SK-N-SH (cell line): ENCODE results near the gene HSPB7. TPM values are rescaled to one million over a fixed set of nuclear protein-coding genes. Genes with fewer than 3 reads are reported as not detected.

Experiments used
- CTCF ChIA-PET: fragments of 300-600, 350-600 bp; formaldehyde crosslinking; extraction: SDS; loops from one replicate; lab custom pipeline; 2021; lab: Yijun Ruan, JAX
- POLR2A ChIA-PET: fragments of 350-600 bp; sonication (Branson Sonifier 250); formaldehyde crosslinking; extraction: SDS; loops from one replicate; lab custom pipeline; 2020; ENCODE audit warnings: antibody characterized with exemption, inconsistent platforms; lab: Yijun Ruan, JAX
- DNase-seq: peaks from one replicate; pipeline ENCODE4 v3.0.0; 2012
- H2AFZ ChIP-seq: fragments of 200-600 bp; sonication (generic); 2 replicates; pipeline ENCODE4 v1.8.1; 2016; ENCODE audit warnings: antibody characterized with exemption, mild to moderate bottlenecking, low read depth
- H3F3A ChIP-seq: fragments of 200-600 bp; sonication (generic); replicated peaks from 2 replicates; pipeline ENCODE3; 2016; ENCODE audit warnings: antibody characterized with exemption, mild to moderate bottlenecking; ENCODE audit not compliant: insufficient read depth
- H3K27ac ChIP-seq, 2 experiments: fragments of 200-500 bp in 1 of 2; fragments of 200-600 bp in 1 of 2; sonication (Bioruptor generic) in 1 of 2; sonication (generic), shearing (Covaris generic) in 1 of 2; 2 replicates each; pipeline versions ENCODE4 v1.5.1 to v1.6.1; 2014 to 2016; ENCODE audit warnings: low read depth in 2 of 2, inconsistent platforms in 1 of 2, low read length in 1 of 2, mild to moderate bottlenecking in 1 of 2, mixed read lengths in 1 of 2
- H3K27me3 ChIP-seq: fragments of 200-600 bp; sonication (generic), shearing (Covaris generic); 2 replicates; pipeline ENCODE4 v1.6.1; 2016; ENCODE audit warnings: mixed run types; ENCODE audit not compliant: insufficient read depth
- H3K36me3 ChIP-seq, 2 experiments: fragments of 200-500 bp in 1 of 2; fragments of 200-600 bp in 1 of 2; sonication (Bioruptor generic) in 1 of 2; sonication (generic) in 1 of 2; replicated peaks in 1 of 2; 2 replicates each; pipeline versions ENCODE3 to v1.5.1; 2014 to 2016; ENCODE audit warnings: low read length in 1 of 2, mild to moderate bottlenecking in 1 of 2; ENCODE audit not compliant: insufficient read depth in 2 of 2, control insufficient read depth in 1 of 2
- H3K4me1 ChIP-seq, 2 experiments: fragments of 200-500 bp in 1 of 2; fragments of 200-600 bp in 1 of 2; sonication (Bioruptor generic) in 1 of 2; sonication (generic), shearing (Covaris generic) in 1 of 2; 2 replicates each; pipeline versions ENCODE4 v1.5.1 to v1.6.1; 2014 to 2016; ENCODE audit warnings: low read depth in 1 of 2, low read length in 1 of 2, mixed run types in 1 of 2; ENCODE audit not compliant: insufficient read depth in 2 of 2, control insufficient read depth in 1 of 2
- H3K4me2 ChIP-seq: fragments of 200-600 bp; sonication (generic), shearing (Covaris generic); 2 replicates; pipeline ENCODE4 v1.6.1; 2017; ENCODE audit warnings: mixed run types
- H3K4me3 ChIP-seq, 2 experiments: fragments of 200-500 bp in 1 of 2; fragments of 200-600 bp in 1 of 2; sonication (Bioruptor generic) in 1 of 2; sonication (generic), shearing (Covaris generic) in 1 of 2; 2 replicates each; pipeline versions ENCODE4 v1.5.1 to v1.8.1; 2014 to 2016; ENCODE audit warnings: low read depth in 2 of 2, inconsistent platforms in 1 of 2, low read length in 1 of 2, mild to moderate bottlenecking in 1 of 2, mixed read lengths in 1 of 2, moderate library complexity in 1 of 2
- H3K79me2 ChIP-seq: fragments of 200-600 bp; sonication (generic); 2 replicates; pipeline ENCODE4 v1.8.1; 2017; ENCODE audit warnings: mild to moderate bottlenecking; ENCODE audit not compliant: insufficient read depth
- H3K9ac ChIP-seq: fragments of 200-600 bp; sonication (generic); 2 replicates; pipeline ENCODE4 v1.6.1; 2017; ENCODE audit warnings: mixed run types
- H3K9me2 ChIP-seq: fragments of 200-600 bp; sonication (generic); 2 replicates; pipeline ENCODE4 v1.6.1; 2017; ENCODE audit warnings: mixed run types
- H3K9me3 ChIP-seq: fragments of 200-600 bp; sonication (generic); 2 replicates; pipeline ENCODE4 v1.6.1; 2017; ENCODE audit warnings: mixed run types, mild to moderate bottlenecking, moderate library complexity
- H4K20me1 ChIP-seq: fragments of 200-600 bp; sonication (generic); 2 replicates; pipeline ENCODE4 v1.6.1; 2017; ENCODE audit warnings: mild to moderate bottlenecking, mixed run types; ENCODE audit not compliant: insufficient read depth
- CTCF ChIP-seq: fragments of 200-600 bp; sonication (generic); IDR thresholded peaks from 2 replicates; pipeline ENCODE4 v1.6.1; 2017; ENCODE audit warnings: antibody characterized with exemption, mild to moderate bottlenecking, moderate library complexity
- EP300 ChIP-seq, 2 experiments: IDR thresholded peaks; 2 replicates each; pipeline versions ENCODE4 v1.4.0 to v1.6.1; 2012; ENCODE audit warnings: borderline replicate concordance in 1 of 2, low read depth in 1 of 2, low read length in 1 of 2
- FOXJ3 ChIP-seq: sonication (generic); formaldehyde crosslinking; IDR thresholded peaks from 2 replicates; pipeline ENCODE4 v1.5.1; 2020; ENCODE audit warnings: mild to moderate bottlenecking, missing genetic modification reagents
- FOXM1 ChIP-seq: IDR thresholded peaks from 2 replicates; pipeline ENCODE4 v1.4.0; 2012; ENCODE audit warnings: low read depth, mild to moderate bottlenecking
- GABPA ChIP-seq: IDR thresholded peaks from 2 replicates; pipeline ENCODE4 v1.4.0; 2012; ENCODE audit warnings: low read depth, mild to moderate bottlenecking
- IRF3 ChIP-seq: fragments of 150-350 bp; IDR thresholded peaks from 2 replicates; pipeline ENCODE4 v1.6.1; 2016; ENCODE audit warnings: mild to moderate bottlenecking, low read depth, low read length
- JUND ChIP-seq: IDR thresholded peaks from 2 replicates; pipeline ENCODE4 v1.4.0; 2012
- MAX ChIP-seq: IDR thresholded peaks from 2 replicates; pipeline ENCODE4 v1.4.0; 2012; ENCODE audit warnings: low read depth
- MEF2A ChIP-seq: IDR thresholded peaks from 2 replicates; pipeline ENCODE4 v1.4.0; 2012; ENCODE audit warnings: low read depth, borderline replicate concordance
- NFIC ChIP-seq: IDR thresholded peaks from 2 replicates; pipeline ENCODE4 v1.4.0; 2012; ENCODE audit warnings: borderline replicate concordance
- NRF1 ChIP-seq: IDR thresholded peaks from 2 replicates; pipeline ENCODE4 v1.6.1; 2012; ENCODE audit warnings: low read depth, mild to moderate bottlenecking, low read length
- RCOR1 ChIP-seq: fragments of 150-350 bp; IDR thresholded peaks from 2 replicates; pipeline ENCODE4 v1.6.1; 2017; ENCODE audit warnings: antibody characterized with exemption, low read length
- RXRA ChIP-seq: IDR thresholded peaks from 2 replicates; pipeline ENCODE4 v1.4.0; 2012; ENCODE audit warnings: low read depth, mild to moderate bottlenecking, borderline replicate concordance
- SIN3A ChIP-seq: IDR thresholded peaks from 2 replicates; pipeline ENCODE4 v1.6.1; 2012; ENCODE audit warnings: low read depth, mild to moderate bottlenecking, low read length, moderate library complexity, borderline replicate concordance
- SMC3 ChIP-seq: IDR thresholded peaks from 2 replicates; pipeline ENCODE4 v1.6.1; 2012; ENCODE audit warnings: low read depth, low read length, improper control_type of control experiment
- TEAD4 ChIP-seq: IDR thresholded peaks from 2 replicates; pipeline ENCODE4 v1.4.0; 2012; ENCODE audit warnings: mild to moderate bottlenecking, borderline replicate concordance; ENCODE audit not compliant: insufficient read depth
- USF1 ChIP-seq: IDR thresholded peaks from 2 replicates; pipeline ENCODE4 v1.4.0; 2012; ENCODE audit warnings: low read depth, borderline replicate concordance
- WGBS: methylation state at CpG from one replicate; pipeline ENCODE4 v1.1.6; 2017; ENCODE audit warnings: low lambda C conversion rate; 5-methylcytosine and 5-hydroxymethylcytosine counted together
- polyA plus RNA-seq, 3 experiments: library from polyadenylated mRNA; depleted of rRNA; stranded (reverse); fragments of >200 nt; gene quantifications; 2 replicates each; pipeline ENCODE4 v1.2.3, GENCODE V29; 2012

The HSPB7 gene
- polyA plus RNA-seq, 1 of the 3 experiments (the other 2 are of a cell fraction) = 0.05 TPM

DNA sequence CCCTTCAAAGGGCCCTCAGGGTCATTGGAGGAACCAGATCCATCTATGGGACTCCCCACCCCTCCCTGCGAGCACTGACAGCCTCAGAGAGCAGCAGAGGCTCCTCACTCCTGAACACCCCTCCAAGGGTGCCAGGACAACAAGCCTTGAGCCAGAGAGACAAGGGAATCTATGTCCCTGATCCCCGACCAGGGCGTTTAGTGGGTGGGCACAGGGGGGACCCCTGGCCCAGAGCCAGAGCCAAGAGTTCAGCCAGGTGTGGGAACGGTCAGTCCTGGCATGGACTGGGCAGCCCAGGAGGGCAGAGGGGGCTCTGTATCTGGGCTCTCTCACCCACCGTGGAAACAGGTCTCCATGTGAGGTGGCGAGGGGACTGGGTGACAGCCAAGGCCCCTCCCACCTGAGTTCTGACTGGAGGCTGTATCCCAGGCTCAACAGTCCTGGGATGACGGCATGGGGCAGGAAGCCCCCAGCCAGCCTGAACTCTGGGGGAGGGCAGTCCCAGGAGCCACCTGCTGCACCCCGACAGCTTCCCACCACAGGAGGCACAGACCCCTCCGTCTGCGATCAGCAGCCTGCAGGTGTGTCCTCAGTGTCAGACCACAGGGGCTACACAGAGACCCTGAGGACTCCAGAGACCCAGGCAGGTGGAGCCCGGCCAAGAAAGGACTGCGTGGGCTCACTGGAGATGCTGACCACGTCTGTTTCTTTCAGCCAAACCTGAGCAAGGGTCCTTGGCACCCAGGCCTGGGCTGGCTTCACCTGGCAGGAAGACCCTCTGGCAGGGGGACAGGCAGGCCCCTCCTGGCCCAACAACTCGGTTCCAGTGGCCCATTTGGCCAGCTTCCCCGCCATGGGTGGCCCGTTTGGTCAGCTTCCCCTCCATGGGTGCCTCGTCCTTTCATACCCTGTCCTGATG lies 25.0 kb downstream of the HSPB7 start:
- no peak overlapping the region for H3K9ac ChIP-seq
- 80% methylated on average over 4 of the region's 17 CpGs for WGBS
- CTCF ChIA-PET = interaction anchor here (0.8 to 4.7 kb wide), 5 partner anchors 13 to 201 kb away, joined by 3 to 58 read pairs (median 13); partner anchors contain the start of gene UQCRHL
- H2AFZ ChIP-seq = no peak overlapping the region
- H3K27ac ChIP-seq = no peak overlapping the region
- no peak overlapping the region for H3K4me3 ChIP-seq
- no peak overlapping the region for H3K4me2 ChIP-seq
- H4K20me1 ChIP-seq = no peaks in the 10 kb centered on the region
- DNase-seq = no peak
- H3K9me3 ChIP-seq = no peaks in the 10 kb centered on the region
- no peaks in the 10 kb centered on the region for H3K4me1 ChIP-seq
- H3K27me3 ChIP-seq = no peaks in the 10 kb centered on the region
- no peak for TF ChIP-seq CTCF
- no peak for TF ChIP-seq TEAD4
- no peak for TF ChIP-seq SMC3
- no peak for TF ChIP-seq EP300 (IDR thresholded peaks at IDR 0.05; ENCODE audit: borderline replicate concordance in 1 of 2, low read depth in 1 of 2, low read length in 1 of 2)
- no peak for TF ChIP-seq FOXJ3
- no peak for TF ChIP-seq NRF1
- no peak for TF ChIP-seq RCOR1
- no peak for TF ChIP-seq IRF3
- no peak for TF ChIP-seq RXRA
- no peak for TF ChIP-seq NFIC
- no peak for TF ChIP-seq SIN3A
- no peak for TF ChIP-seq JUND
- no peak for TF ChIP-seq GABPA
- TF ChIP-seq, all 33 proteins: peak for 0
- Histone ChIP-seq H3K79me2 (no peaks in the 10 kb centered on the region), H3K9me2 (no peaks in the 10 kb centered on the region), H3F3A (no peaks in the 10 kb centered on the region), H3K36me3 (no peaks in the 10 kb centered on the region)
- POLR2A ChIA-PET = no interaction called here

- CTCF ChIA-PET = no interaction called here
- WGBS = 86% methylated on average over 6 of the region's 7 CpGs
- H3K9me3 ChIP-seq = no peaks in the 10 kb centered on the region
- TF ChIP-seq MAX (no peak), IRF3 (no peak), RXRA (no peak), FOXM1 (no peak), USF1 (no peak), MEF2A (no peak)
- TF ChIP-seq, all 33 proteins: peak for 0
- H3K36me3 ChIP-seq = no peaks in the 10 kb centered on the region
- POLR2A ChIA-PET = no interaction called here
- no peak for DNase-seq
- no peak overlapping the region for H3K4me2 ChIP-seq
- H3K4me3 ChIP-seq = no peak overlapping the region
- H2AFZ ChIP-seq = no peak overlapping the region
- no peaks in the 10 kb centered on the region for H3F3A ChIP-seq
- H3K9ac ChIP-seq = no peak overlapping the region
- H3K9me2 ChIP-seq = no peaks in the 10 kb centered on the region
- H3K27ac ChIP-seq = no peak overlapping the region
- H3K79me2 ChIP-seq = no peaks in the 10 kb centered on the region
- no peaks in the 10 kb centered on the region for H4K20me1 ChIP-seq
- H3K4me1 ChIP-seq = no peaks in the 10 kb centered on the region
- H3K27me3 ChIP-seq = no peaks in the 10 kb centered on the region
Observed at GRCh38 chr1:15992187-15992553, 25.7 kb downstream of the HSPB7 start.
